ENCODE results near the gene PITPNC1.
"Not testable (repeated sequence)": the region's sequence is repeated elsewhere in the genome, so short reads cannot be mapped to it uniquely, and the experiment has no call there.

PITPNC1 gene

GRCh38 chr17:67413388-67413787 lies 36.3 kb downstream of the PITPNC1 start:
- no peak overlapping the region for H3K27ac ChIP-seq
- TF ChIP-seq CTCF (IDR thresholded peaks at IDR 0.05) (no peak), ZFX (IDR thresholded peaks at IDR 0.05; ENCODE audit: borderline replicate concordance) (no peak)

GRCh38 chr17:67414130-67414529 lies 37.0 kb downstream of the PITPNC1 start:
- TF ChIP-seq CTCF (IDR thresholded peaks at IDR 0.05) (no peak), ZFX (IDR thresholded peaks at IDR 0.05; ENCODE audit: borderline replicate concordance) (no peak)
- no peak overlapping the region for H3K27ac ChIP-seq

- TF ChIP-seq ZFX (IDR thresholded peaks at IDR 0.05; ENCODE audit: borderline replicate concordance) (no peak), CTCF (IDR thresholded peaks at IDR 0.05) (no peak)
- no peak overlapping the region for H3K27ac ChIP-seq
Observed at GRCh38 chr17:67414559-67414958, 37.5 kb downstream of the PITPNC1 start.

GRCh38 chr17:67415291-67415690 lies 38.2 kb downstream of the PITPNC1 start:
- no peak overlapping the region for H3K27ac ChIP-seq
- TF ChIP-seq ZFX (IDR thresholded peaks at IDR 0.05; ENCODE audit: borderline replicate concordance): no peak

GRCh38 chr17:67417507-67417906 lies 40.4 kb downstream of the PITPNC1 start:
- no peak overlapping the region for H3K27ac ChIP-seq
- TF ChIP-seq CTCF (IDR thresholded peaks at IDR 0.05) (no peak), ZFX (IDR thresholded peaks at IDR 0.05; ENCODE audit: borderline replicate concordance) (no peak)

- TF ChIP-seq CTCF (IDR thresholded peaks at IDR 0.05) (no peak), ZFX (IDR thresholded peaks at IDR 0.05; ENCODE audit: borderline replicate concordance) (no peak)
- H3K27ac ChIP-seq: no peak overlapping the region
Observed at GRCh38 chr17:67420994-67421393, 43.9 kb downstream of the PITPNC1 start.

- no peak overlapping the region for H3K27ac ChIP-seq
- no peak for TF ChIP-seq ZFX (IDR thresholded peaks at IDR 0.05; ENCODE audit: borderline replicate concordance)
- no peak for TF ChIP-seq CTCF (IDR thresholded peaks at IDR 0.05)
Observed at GRCh38 chr17:67421869-67422273, 44.8 kb downstream of the PITPNC1 start.

- not testable (repeated sequence) for H3K27ac ChIP-seq
Observed at GRCh38 chr17:67422296-67422695, 45.2 kb downstream of the PITPNC1 start.
